GM18505 (cell line): ENCODE results near the gene PHF14.

ENCODE experiments used
- ATAC-seq: cut with Tn5 transposase; IDR thresholded peaks from one replicate; pipeline ENCODE4 v1.9.1; 2021; ENCODE audit not compliant: unreplicated experiment
- POLR2A ChIP-seq: IDR thresholded peaks from 4 replicates; pipeline ENCODE4 v1.6.1; 2011; ENCODE audit warnings: borderline replicate concordance; ENCODE audit not compliant: insufficient read depth, insufficient read length; ENCODE audit errors: extremely low read depth

Gene PHF14

DNA sequence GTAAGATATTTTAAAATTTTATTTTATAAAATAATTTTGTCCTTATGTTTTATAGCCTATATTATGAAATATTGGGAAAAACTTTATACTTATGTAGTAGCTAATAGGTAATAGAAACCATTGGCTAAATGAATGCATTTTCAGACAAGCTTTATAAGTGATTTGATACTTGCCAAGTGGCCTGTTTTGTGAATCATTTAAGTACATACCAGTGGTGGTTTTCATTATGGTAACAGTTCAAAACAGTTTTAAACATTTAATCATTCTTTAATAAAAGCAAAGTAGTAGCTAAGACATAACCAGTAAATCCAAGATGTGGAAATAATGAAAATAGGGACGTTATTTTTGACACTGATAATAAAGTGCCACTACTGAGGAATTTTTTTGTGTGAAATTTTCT is 182.2 kb downstream of the PHF14 start:
- TF ChIP-seq POLR2A: no peak
- ATAC-seq: no peak

DNA sequence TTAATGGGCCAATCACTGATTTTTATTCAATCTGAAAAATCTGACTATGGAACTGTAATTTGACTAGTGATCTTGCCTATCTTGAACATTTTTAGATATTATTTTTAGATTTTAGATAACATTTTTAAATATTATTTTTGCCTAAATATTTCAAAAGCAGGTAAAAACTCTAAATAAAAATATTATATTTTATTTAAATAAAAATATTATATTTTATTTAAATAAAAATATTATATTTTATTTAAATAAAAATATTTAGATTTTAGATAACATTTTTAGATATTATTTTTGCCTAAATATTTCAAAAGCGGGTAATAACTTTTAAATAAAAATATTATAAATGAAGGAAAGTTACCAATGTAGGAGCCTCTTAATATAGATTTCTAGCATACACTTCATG is 187.8 kb downstream of the PHF14 start:
- no peak for TF ChIP-seq POLR2A
- no peak for ATAC-seq

DNA sequence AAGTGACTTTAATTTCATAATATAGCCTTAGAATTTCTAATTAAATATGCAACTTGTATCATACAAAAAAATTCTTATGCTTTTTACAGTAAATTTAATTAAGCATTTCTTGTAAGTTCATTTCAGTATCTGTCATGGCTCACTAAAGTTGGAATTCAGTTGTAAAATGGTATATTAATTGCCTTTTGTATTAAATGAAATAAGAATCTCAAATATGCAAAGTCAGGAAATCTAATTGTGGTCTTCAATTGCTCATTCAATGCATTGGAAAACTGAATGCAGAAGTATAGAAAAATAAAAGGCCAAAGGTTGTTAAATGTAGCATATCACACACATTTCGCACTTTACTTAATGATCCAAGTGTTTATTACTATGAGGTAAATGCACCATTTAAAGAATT is 189.5 kb downstream of the PHF14 start:
- no peak for ATAC-seq
- TF ChIP-seq POLR2A: no peak

DNA sequence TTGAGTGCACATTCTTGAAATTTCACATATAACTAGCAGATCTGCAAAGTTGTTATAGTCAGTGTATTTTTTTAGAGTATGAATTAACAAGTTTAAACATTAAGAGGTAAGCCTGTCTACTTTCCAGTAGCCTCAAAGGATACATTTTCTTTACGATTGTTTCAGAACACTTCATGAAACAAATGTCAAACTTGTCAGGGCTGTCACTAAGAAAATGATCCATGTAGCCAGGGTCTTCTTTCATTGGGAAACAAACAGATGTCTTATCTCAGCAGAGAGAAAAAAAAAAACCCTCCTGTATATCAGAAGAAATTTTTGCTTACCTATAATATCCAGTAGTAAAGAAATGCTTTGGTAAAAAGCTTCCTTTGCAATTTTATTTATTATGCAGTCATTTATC is 192.4 kb downstream of the PHF14 start:
- no peak for ATAC-seq
- no peak for TF ChIP-seq POLR2A

DNA sequence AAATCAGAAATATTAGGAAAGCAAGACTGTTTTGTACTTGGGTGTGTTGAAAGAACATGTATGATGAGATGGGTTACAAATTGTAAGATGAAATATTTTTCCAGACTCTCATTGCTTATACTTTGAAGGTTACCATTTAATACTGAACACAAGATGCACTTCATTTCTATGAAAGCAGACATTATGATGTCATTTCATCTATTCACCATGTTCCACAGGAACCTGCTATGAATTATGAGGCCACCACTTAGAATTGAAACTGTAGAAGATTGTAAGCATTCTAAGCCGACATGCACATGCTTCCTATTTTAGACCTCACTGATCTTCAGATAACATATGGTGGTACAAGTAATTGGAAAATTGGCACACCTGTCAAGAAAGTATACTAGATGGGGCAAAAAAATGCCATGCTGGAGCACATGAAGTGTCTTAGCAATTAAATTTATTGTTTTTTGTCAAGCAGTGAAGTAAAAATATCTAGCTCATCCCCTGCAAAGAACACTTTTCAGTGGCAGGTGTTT is 195.0 kb downstream of the PHF14 start:
- ATAC-seq: no peak
- no peak for TF ChIP-seq POLR2A

DNA sequence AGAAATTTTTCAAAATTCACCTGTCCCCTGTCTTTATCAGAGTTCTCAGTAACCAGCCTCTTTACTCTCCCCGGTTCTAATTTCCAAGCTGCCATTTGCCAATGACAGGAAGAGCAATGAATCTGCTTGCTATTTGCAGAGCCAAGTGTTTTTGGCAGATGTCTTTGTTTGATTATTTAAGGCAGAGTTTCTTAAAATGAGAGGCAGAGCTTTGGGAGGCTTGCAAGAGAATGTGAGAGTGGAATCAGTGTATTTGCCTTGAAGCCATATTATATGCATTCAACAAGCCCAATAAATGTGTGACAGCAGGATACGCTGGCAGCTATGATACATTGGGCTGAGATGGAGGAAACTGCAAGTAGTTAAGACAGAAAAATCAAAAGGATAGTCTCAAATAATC is 196.5 kb downstream of the PHF14 start:
- no peak for TF ChIP-seq POLR2A
- ATAC-seq: no peak

DNA sequence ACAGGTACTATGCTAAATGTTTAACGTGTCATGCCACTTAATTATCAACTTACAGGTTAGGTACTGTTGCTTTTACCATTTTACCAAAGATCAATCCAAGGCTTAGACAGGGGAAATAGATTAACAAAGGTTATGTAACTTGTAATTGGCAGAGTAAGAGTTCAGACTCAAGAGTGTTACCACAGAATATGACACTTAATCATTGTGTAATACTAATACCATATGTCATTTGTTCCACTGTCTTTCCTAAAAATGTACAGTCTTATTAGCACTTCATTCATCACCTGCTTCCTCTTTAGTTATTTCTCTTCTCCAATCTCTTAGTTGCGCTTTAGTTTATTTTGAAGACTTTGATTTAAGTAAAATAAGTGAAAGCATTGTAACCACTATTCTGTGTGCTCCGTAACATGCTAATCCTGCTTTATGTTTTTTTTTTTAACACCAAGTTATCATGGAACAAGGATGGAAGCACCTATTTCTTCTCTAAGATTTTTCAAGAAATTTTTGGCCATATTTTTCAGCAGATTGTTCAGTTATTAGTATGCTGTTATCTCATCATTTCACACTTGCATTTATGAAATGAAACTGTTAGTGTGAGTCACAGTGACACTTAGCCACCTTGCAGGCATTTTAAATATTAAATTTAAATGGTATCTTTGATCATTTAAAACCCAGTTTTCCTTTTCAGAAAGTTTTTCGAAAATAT is 197.3 kb downstream of the PHF14 start:
- ATAC-seq: no peak
- TF ChIP-seq POLR2A: no peak

DNA sequence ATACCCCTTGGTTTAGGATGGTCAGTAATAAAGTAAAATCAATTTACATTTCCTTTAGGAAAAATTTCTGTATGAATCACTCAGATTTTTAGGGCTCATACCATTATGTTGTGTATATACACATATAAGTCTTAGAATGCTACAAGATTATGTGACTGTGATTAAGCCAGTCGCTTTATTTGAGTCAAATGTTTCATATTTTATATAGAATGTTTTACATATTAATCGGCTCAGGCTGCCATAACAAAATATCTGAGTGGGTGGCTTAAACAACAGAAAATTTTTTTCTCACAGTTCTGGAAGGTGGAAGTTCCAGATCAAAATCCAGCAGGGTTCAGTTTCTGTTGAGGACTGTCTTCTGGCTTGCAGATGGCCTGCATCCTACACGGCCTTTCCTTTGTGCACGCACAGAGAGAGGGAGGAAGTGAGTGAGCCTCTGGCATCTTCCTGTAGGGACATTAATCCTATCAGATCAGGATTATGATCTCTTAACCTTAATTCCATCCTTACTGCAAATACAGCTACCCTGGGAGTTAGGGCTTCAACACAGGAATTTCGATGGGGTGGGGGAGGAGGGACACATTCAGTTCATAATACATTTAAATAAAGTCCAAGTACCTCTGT is 198.0 kb downstream of the PHF14 start:
- ATAC-seq: no peak
- TF ChIP-seq POLR2A: no peak

DNA sequence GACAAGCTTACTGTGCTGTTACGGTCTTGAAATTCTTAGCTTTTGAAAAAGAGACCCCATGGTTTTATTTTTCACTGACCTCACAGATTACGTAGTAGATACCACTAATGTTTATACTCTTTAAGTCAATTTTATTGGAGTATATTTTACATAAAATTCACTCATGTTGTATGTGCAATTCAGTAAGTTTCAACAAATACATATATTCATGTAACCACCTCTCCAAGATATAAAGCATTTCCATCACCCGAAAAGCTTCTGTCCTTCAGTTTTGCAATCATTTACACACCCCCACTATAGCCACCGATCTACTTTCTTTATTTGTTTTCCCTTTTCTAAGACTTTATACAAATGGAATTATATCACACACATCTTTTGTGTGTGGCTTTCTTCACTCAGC is 199.2 kb downstream of the PHF14 start:
- no peak for ATAC-seq
- no peak for TF ChIP-seq POLR2A

DNA sequence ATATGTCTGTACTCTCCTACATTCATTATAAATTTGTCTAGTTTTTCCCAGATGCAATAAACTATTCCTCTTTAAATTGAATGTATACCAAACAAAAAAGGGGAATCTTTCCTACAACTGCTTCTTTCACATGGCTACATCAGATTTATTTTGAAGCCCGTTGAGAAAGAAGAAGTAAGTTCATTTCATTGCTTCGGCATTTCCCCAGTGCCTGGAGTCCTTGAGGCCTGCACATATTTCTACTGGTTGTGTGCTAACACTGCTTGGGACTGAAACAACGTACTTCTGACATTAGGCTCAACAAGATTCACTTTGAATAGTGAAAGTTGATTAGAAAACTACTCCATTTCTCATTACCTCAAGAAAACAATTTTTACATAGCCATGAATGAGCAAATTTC is 201.7 kb downstream of the PHF14 start:
- ATAC-seq: no peak
- no peak for TF ChIP-seq POLR2A

DNA sequence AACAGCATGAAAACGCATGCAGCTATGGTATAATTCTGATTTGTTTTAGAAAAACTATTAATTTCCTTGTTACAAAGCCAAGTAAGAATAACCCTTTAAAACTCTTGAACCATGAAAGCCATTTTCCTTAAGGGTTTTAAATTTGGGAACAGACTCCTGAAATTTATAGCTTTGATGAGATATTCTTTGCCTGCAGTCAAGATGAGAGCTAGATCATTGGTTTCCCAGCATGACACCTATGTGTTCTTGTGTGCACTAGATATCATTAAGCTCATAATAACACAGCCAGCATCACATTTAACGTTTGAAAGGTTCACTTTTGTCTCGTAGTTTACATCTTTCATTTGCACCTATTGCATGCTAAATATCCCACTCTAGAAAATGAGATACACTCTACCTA is 202.2 kb downstream of the PHF14 start:
- no peak for TF ChIP-seq POLR2A
- no peak for ATAC-seq

DNA sequence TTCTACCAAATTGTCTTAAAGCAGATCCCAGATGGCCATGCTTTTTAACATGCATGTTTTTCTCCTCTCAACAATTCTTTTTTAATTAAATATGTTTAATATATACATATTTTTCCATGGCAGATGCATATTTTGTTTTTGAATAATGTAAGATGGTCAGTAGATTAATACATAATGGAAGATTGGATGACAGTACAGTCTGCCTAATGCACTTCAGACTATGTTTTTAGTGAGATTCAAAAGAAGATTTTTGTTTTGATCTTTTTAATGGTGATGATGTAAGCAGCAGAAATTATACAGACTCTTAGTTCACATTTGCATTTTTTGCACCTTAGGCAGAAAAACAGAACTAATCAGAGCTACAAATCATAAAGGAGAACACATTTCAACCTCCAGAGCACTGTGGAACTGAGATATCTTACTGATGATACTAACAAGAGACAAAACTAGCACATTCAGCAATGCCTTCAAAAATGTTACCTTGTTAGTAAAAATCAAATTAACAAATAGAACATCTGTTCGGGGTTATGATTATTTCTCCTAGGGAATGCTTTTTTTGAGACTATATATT is 203.4 kb downstream of the PHF14 start:
- ATAC-seq: no peak
- TF ChIP-seq POLR2A: no peak

DNA sequence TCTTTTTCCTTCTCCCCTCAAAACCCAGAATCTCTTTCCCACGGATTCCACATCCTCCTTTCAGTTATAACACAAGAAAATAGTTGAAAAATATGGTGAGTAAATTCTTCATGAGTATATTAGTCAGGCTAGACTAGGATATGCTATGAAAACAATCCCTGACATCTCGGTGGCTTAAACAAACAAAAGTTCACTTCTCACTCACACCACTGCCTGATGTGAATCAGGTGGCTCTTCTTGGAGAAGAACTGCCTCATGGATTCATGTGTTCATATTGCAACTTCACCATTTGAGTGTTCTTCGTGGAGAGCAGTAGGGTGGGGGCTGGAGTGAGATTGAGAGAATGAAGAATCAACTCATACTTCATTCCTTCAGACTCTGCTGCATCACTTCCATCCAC is 204.1 kb downstream of the PHF14 start:
- TF ChIP-seq POLR2A: no peak
- ATAC-seq: no peak

DNA sequence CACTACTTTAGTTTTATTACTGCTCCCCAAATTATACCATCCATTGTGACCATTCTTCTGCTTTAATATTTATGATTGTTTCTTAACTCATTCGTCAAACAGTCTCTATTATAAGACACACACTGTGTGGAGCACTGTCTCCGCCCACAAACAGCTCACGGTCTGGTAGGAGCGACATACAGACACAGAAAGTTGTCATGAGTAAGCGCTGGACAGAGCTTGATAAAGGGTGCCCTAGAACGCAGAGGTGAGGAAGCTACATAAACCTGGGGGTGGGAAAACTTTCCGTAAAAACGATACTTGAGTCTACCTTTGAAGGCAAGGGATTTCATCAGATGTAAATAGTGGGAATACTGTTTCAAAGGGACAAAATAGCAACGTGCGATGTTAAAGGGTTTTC is 207.9 kb downstream of the PHF14 start:
- TF ChIP-seq POLR2A: no peak
- ATAC-seq: no peak
